ENCODE results near the gene R3HDM1. TPM values are rescaled to one million over a fixed set of nuclear protein-coding genes. Genes with fewer than 3 reads are reported as not detected.

The R3HDM1 gene
- total RNA-seq, 4 donors from 2014 or later: 15.9 to 27.9 (median 22.8) TPM

DNA sequence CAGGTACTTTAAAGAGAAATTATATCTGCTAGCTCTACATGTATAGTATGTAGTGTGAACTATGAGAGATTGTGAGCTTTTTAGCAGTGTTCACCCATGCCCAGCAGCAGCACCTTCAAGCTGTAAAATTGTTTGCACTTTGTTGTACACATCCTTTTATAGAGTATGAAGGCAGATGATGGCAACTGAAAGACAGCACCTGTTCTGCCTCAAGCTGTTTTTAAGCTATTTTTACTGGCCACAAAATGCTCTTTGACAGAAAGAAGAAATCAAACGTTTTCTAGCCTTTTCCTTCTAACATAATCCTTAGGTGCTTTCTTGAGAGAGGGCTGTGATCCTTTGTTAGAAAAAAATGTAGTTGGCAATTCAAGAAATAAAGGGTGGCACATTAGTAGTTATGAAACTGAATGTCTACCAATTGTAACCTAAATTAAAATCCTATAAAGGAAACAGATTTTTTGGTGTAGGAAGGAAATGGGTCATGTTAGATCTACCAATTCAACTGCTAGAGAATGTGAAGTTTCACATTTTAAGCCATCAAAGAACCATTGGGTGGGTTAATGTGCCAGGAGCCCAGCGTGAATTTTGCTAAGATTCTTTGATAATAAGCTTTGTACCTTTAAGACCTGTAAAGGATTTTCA is 59.5 kb downstream of the R3HDM1 start:
- Histone ChIP-seq H3K27me3 (no peaks in the 10 kb centered on the region), H3K27ac (no peak overlapping the region), H3K36me3 (no peaks in the 10 kb centered on the region), H3K4me3 (no peak overlapping the region), H3K9me3 (peaks cover 0 to 10% (median 0%) of the 10 kb centered on the region in 3 donors), H3K4me1 (no peaks in the 10 kb centered on the region)
- 54 to 60% methylated on average over 2 of the region's 2 CpGs for WGBS, 2 donors (ENCODE audit: low coverage in 1 of 2)
- TF ChIP-seq EP300 (IDR thresholded peaks at IDR 0.05) (no peak), POLR2AphosphoS5 (IDR thresholded peaks at IDR 0.05) (no peak), POLR2A (IDR thresholded peaks at IDR 0.05) (no peak)
- TF ChIP-seq, protein P1, sequence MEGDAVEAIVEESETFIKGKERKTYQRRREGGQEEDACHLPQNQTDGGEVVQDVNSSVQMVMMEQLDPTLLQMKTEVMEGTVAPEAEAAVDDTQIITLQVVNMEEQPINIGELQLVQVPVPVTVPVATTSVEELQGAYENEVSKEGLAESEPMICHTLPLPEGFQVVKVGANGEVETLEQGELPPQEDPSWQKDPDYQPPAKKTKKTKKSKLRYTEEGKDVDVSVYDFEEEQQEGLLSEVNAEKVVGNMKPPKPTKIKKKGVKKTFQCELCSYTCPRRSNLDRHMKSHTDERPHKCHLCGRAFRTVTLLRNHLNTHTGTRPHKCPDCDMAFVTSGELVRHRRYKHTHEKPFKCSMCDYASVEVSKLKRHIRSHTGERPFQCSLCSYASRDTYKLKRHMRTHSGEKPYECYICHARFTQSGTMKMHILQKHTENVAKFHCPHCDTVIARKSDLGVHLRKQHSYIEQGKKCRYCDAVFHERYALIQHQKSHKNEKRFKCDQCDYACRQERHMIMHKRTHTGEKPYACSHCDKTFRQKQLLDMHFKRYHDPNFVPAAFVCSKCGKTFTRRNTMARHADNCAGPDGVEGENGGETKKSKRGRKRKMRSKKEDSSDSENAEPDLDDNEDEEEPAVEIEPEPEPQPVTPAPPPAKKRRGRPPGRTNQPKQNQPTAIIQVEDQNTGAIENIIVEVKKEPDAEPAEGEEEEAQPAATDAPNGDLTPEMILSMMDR (IDR thresholded peaks at IDR 0.05): no peak
- ATAC-seq: no peak

GRCh38 chr2:135600915-135601314 is 69.6 kb downstream of the R3HDM1 start:
- no peak for TF ChIP-seq POLR2AphosphoS5 (IDR thresholded peaks at IDR 0.05)
- TF ChIP-seq POLR2A (IDR thresholded peaks at IDR 0.05): no peak
- TF ChIP-seq EP300 (IDR thresholded peaks at IDR 0.05): no peak
- TF ChIP-seq, protein P1 (IDR thresholded peaks at IDR 0.05): no peak
- 77 to 88% methylated on average over 2 of the region's 2 CpGs for WGBS, 2 donors (ENCODE audit: low coverage in 1 of 2)
- Histone ChIP-seq H3K27me3 (no peaks in the 10 kb centered on the region), H3K9me3 (no peaks in the 10 kb centered on the region), H3K36me3 (peaks cover 0 to 36% of the 10 kb centered on the region in 2 donors), H3K4me3 (no peak overlapping the region), H3K27ac (no peak overlapping the region), H3K4me1 (no peaks in the 10 kb centered on the region)
- no peak for ATAC-seq

GRCh38 chr2:135603543-135603942 is 72.3 kb downstream of the R3HDM1 start:
- peaks cover 0 to 50% of the 10 kb centered on the region in 2 donors for H3K36me3 ChIP-seq
- ATAC-seq: no peak
- no peak overlapping the region for H3K4me3 ChIP-seq
- H3K9me3 ChIP-seq: no peaks in the 10 kb centered on the region
- no peak for TF ChIP-seq EP300 (IDR thresholded peaks at IDR 0.05)
- TF ChIP-seq, protein P1 (IDR thresholded peaks at IDR 0.05): no peak
- no peak for TF ChIP-seq POLR2AphosphoS5 (IDR thresholded peaks at IDR 0.05)
- TF ChIP-seq POLR2A (IDR thresholded peaks at IDR 0.05): no peak
- H3K27me3 ChIP-seq: no peaks in the 10 kb centered on the region
- 57 to 62% methylated on average over 6 to 7 of the region's 7 CpGs for WGBS, 2 donors (ENCODE audit: low coverage in 1 of 2)
- no peaks in the 10 kb centered on the region for H3K4me1 ChIP-seq
- no peak overlapping the region for H3K27ac ChIP-seq

- H3K4me3 ChIP-seq: no peak overlapping the region
- no peaks in the 10 kb centered on the region for H3K4me1 ChIP-seq
- ATAC-seq: no peak
- H3K27me3 ChIP-seq: no peaks in the 10 kb centered on the region
- H3K27ac ChIP-seq: no peak overlapping the region
- peaks cover 0 to 54% of the 10 kb centered on the region in 2 donors for H3K36me3 ChIP-seq
- no peak for TF ChIP-seq EP300 (IDR thresholded peaks at IDR 0.05)
- TF ChIP-seq, protein P1 (IDR thresholded peaks at IDR 0.05): no peak
- no peak for TF ChIP-seq POLR2A (IDR thresholded peaks at IDR 0.05)
- no peak for TF ChIP-seq POLR2AphosphoS5 (IDR thresholded peaks at IDR 0.05)
- H3K9me3 ChIP-seq: no peaks in the 10 kb centered on the region
- 86 to 92% methylated on average over 2 of the region's 2 CpGs for WGBS, 2 donors (ENCODE audit: low coverage in 1 of 2)
These were observed 76.3 kb downstream of the R3HDM1 start for GRCh38 chr2:135607561-135607960.

GRCh38 chr2:135612319-135612718 is 81.0 kb downstream of the R3HDM1 start:
- 89 to 90% methylated on average over 2 of the region's 2 CpGs for WGBS, 2 donors (ENCODE audit: low coverage in 1 of 2)
- Histone ChIP-seq H3K27ac (no peak overlapping the region), H3K27me3 (no peaks in the 10 kb centered on the region), H3K36me3 (peaks cover 0 to 16% of the 10 kb centered on the region in 2 donors), H3K4me3 (no peak overlapping the region), H3K9me3 (no peaks in the 10 kb centered on the region), H3K4me1 (no peaks in the 10 kb centered on the region)
- no peak for TF ChIP-seq POLR2AphosphoS5 (IDR thresholded peaks at IDR 0.05)
- no peak for TF ChIP-seq POLR2A (IDR thresholded peaks at IDR 0.05)
- TF ChIP-seq EP300 (IDR thresholded peaks at IDR 0.05): no peak
- TF ChIP-seq, protein P1 (IDR thresholded peaks at IDR 0.05): no peak
- no peak for ATAC-seq

All from gastroesophageal sphincter (tissue), 4 donors.